K562 (cell line): ENCODE results near the gene MALAT1. TPM values are rescaled to one million over a fixed set of nuclear protein-coding genes. Genes with fewer than 3 reads are reported as not detected.

Source experiments
- BCLAF1 ChIP-seq, 2 experiments: fragments of 450-650 bp in 1 of 2; IDR thresholded peaks; 2 replicates each; pipeline ENCODE4 v1.6.1; 2011 to 2017; ENCODE audit warnings: low read depth in 2 of 2, antibody characterized with exemption in 1 of 2, borderline replicate concordance in 1 of 2, low read length in 1 of 2, mild to moderate bottlenecking in 1 of 2, mixed read lengths in 1 of 2; ENCODE audit not compliant: control insufficient read depth in 1 of 2
- FOXA3 ChIP-seq, 2 experiments: fragments of 450-650 bp in 1 of 2; sonication (generic) in 1 of 2; formaldehyde crosslinking; IDR thresholded peaks in 1 of 2; conservative IDR thresholded peaks in 1 of 2; 2 replicates each; pipeline versions ENCODE4 v1.4.0 to v1.8.0; 2020 to 2022; ENCODE audit warnings: mild to moderate bottlenecking in 2 of 2, missing genetic modification reagents in 1 of 2
- IFI16 ChIP-seq: fragments of 250-450 bp; sonication (Bioruptor Pico); IDR thresholded peaks from 2 replicates; pipeline ENCODE4 v2.1.2; 2022; ENCODE audit warnings: mild to moderate bottlenecking, inconsistent platforms
- MAFG ChIP-seq: fragments of 450-650 bp; conservative IDR thresholded peaks from 2 replicates; pipeline ENCODE4 v1.6.1; 2016; ENCODE audit warnings: missing genetic modification characterization, missing compliant biosample characterization
- POLR2B ChIP-seq: fragments of 450-650 bp; IDR thresholded peaks from 2 replicates; pipeline ENCODE4 v1.6.1; 2018; ENCODE audit warnings: low read depth; ENCODE audit not compliant: partially characterized antibody
- SMAD3 ChIP-seq: fragments of 450-650 bp; formaldehyde crosslinking; conservative IDR thresholded peaks from 2 replicates; pipeline ENCODE4 v1.4.0; 2020; ENCODE audit warnings: mild to moderate bottlenecking
- SMARCE1 ChIP-seq: fragments of 450-650 bp; IDR thresholded peaks from 2 replicates; pipeline ENCODE4 v1.7.1; 2016; ENCODE audit warnings: mild to moderate bottlenecking
- TGIF2 ChIP-seq: sonication (generic); formaldehyde crosslinking; IDR thresholded peaks from 2 replicates; pipeline ENCODE4 v1.8.1; 2022; ENCODE audit warnings: mild to moderate bottlenecking, missing genetic modification reagents, moderate library complexity
- THRB ChIP-seq: fragments of 450-650 bp; formaldehyde crosslinking; conservative IDR thresholded peaks from 2 replicates; pipeline ENCODE4 v1.4.0; 2022; ENCODE audit warnings: mild to moderate bottlenecking, missing genetic modification characterization
- U2AF1 ChIP-seq: fragments of 200-400 bp; formaldehyde crosslinking; optimal IDR thresholded peaks from 2 replicates; pipeline ENCODE3; 2017; ENCODE audit warnings: mild to moderate bottlenecking, low read depth, low read length, moderate library complexity
- ZNF224 ChIP-seq: sonication (generic); formaldehyde crosslinking; IDR thresholded peaks from 2 replicates; pipeline ENCODE4 v1.8.0; 2022; ENCODE audit warnings: mild to moderate bottlenecking, missing genetic modification reagents
- polyA plus RNA-seq, 8 experiments: library from polyadenylated mRNA; depleted of rRNA in 4 of 8; stranded (reverse) in 5 of 8; unstranded in 3 of 8; fragments of >200 nt; fragmentation: Nextera tagmentation in 2 of 8; fragmentation: Illumina TruSeq in 1 of 8; extraction: Ambion mirVana in 2 of 8; extraction: Trizol in 1 of 8; gene quantifications; 2 replicates each; pipeline versions ENCODE4 v1.2.1 to v1.2.3, GENCODE V29; 2011 to 2014; ENCODE audit warnings: inconsistent platforms in 1 of 8, missing spikeins in 1 of 8
- total RNA-seq, 7 experiments: library from RNA; depleted of rRNA in 6 of 7; stranded (reverse); fragments of >200 nt in 6 of 7; fragmentation: Illumina TruSeq in 2 of 7; extraction: Trizol in 2 of 7; gene quantifications; 2 replicates each; pipeline versions ENCODE4 v1.2.1 to v1.2.3, GENCODE V29; 2011 to 2021; ENCODE audit warnings: low replicate concordance in 1 of 7
- TF ChIP-seq, protein P1 (sequence below), 2 experiments: fragments of 450-650 bp; IDR thresholded peaks; 2 replicates each; pipeline ENCODE4 v1.6.1; 2018; ENCODE audit warnings: mild to moderate bottlenecking in 2 of 2, low read depth in 1 of 2; ENCODE audit not compliant: partially characterized antibody in 2 of 2
- TF ChIP-seq, protein P2 (sequence below): fragments of 250-450 bp; sonication (Bioruptor Pico); IDR thresholded peaks from 2 replicates; pipeline ENCODE4 v1.5.0; 2021; ENCODE audit warnings: mild to moderate bottlenecking, moderate library complexity

Gene MALAT1
- total and polyA plus RNA-seq, 9 of the 15 experiments (the other 6 are each of a cell fraction or from before 2014, with no cell fraction given) = 363 to 8,715 (median 2,351) TPM

DNA sequence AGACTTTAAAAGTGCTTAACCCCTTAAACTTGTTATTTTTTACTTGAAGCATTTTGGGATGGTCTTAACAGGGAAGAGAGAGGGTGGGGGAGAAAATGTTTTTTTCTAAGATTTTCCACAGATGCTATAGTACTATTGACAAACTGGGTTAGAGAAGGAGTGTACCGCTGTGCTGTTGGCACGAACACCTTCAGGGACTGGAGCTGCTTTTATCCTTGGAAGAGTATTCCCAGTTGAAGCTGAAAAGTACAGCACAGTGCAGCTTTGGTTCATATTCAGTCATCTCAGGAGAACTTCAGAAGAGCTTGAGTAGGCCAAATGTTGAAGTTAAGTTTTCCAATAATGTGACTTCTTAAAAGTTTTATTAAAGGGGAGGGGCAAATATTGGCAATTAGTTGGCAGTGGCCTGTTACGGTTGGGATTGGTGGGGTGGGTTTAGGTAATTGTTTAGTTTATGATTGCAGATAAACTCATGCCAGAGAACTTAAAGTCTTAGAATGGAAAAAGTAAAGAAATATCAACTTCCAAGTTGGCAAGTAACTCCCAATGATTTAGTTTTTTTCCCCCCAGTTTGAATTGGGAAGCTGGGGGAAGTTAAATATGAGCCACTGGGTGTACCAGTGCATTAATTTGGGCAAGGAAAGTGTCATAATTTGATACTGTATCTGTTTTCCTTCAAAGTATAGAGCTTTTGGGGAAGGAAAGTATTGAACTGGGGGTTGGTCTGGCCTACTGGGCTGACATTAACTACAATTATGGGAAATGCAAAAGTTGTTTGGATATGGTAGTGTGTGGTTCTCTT, 2.8 kb downstream of the MALAT1 start (continued):
- TF ChIP-seq BCLAF1 (IDR thresholded peaks at IDR 0.05; ENCODE audit: borderline replicate concordance in 1 of 2, control insufficient read depth in 1 of 2, low read depth in 2 of 2, low read length in 1 of 2) (peak; percentile 36 to 82; a peak in 3 of 4 replicates), U2AF1 (peak; percentile 53), THRB (CRISPR knock-in tag) (peak; percentile 86), ZNF224 (CRISPR knock-in tag) (0 out of 2 replicates have a peak, but pooled peaks have one; percentile 21), FOXA3 (CRISPR knock-in tag; conservative IDR thresholded peaks at IDR 0.05 in 1 of 2, IDR thresholded peaks at IDR 0.05 in 1 of 2) (0 out of 4 replicates have a peak, but pooled peaks of 1 of the 2 experiments have one; percentile 20), POLR2B (peak; percentile 90), TGIF2 (0 out of 2 replicates have a peak, but pooled peaks have one; percentile 67), MAFG (tag) (no peak), SMAD3 (CRISPR knock-in tag) (peak; percentile 52), SMARCE1 (no peak), IFI16 (no peak)
- TF ChIP-seq, protein P1, sequence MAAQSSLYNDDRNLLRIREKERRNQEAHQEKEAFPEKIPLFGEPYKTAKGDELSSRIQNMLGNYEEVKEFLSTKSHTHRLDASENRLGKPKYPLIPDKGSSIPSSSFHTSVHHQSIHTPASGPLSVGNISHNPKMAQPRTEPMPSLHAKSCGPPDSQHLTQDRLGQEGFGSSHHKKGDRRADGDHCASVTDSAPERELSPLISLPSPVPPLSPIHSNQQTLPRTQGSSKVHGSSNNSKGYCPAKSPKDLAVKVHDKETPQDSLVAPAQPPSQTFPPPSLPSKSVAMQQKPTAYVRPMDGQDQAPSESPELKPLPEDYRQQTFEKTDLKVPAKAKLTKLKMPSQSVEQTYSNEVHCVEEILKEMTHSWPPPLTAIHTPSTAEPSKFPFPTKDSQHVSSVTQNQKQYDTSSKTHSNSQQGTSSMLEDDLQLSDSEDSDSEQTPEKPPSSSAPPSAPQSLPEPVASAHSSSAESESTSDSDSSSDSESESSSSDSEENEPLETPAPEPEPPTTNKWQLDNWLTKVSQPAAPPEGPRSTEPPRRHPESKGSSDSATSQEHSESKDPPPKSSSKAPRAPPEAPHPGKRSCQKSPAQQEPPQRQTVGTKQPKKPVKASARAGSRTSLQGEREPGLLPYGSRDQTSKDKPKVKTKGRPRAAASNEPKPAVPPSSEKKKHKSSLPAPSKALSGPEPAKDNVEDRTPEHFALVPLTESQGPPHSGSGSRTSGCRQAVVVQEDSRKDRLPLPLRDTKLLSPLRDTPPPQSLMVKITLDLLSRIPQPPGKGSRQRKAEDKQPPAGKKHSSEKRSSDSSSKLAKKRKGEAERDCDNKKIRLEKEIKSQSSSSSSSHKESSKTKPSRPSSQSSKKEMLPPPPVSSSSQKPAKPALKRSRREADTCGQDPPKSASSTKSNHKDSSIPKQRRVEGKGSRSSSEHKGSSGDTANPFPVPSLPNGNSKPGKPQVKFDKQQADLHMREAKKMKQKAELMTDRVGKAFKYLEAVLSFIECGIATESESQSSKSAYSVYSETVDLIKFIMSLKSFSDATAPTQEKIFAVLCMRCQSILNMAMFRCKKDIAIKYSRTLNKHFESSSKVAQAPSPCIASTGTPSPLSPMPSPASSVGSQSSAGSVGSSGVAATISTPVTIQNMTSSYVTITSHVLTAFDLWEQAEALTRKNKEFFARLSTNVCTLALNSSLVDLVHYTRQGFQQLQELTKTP (IDR thresholded peaks at IDR 0.05; ENCODE audit: low read depth in 1 of 2, partially characterized antibody in 2 of 2) = peak; percentile 75 to 77
- TF ChIP-seq, protein P2, sequence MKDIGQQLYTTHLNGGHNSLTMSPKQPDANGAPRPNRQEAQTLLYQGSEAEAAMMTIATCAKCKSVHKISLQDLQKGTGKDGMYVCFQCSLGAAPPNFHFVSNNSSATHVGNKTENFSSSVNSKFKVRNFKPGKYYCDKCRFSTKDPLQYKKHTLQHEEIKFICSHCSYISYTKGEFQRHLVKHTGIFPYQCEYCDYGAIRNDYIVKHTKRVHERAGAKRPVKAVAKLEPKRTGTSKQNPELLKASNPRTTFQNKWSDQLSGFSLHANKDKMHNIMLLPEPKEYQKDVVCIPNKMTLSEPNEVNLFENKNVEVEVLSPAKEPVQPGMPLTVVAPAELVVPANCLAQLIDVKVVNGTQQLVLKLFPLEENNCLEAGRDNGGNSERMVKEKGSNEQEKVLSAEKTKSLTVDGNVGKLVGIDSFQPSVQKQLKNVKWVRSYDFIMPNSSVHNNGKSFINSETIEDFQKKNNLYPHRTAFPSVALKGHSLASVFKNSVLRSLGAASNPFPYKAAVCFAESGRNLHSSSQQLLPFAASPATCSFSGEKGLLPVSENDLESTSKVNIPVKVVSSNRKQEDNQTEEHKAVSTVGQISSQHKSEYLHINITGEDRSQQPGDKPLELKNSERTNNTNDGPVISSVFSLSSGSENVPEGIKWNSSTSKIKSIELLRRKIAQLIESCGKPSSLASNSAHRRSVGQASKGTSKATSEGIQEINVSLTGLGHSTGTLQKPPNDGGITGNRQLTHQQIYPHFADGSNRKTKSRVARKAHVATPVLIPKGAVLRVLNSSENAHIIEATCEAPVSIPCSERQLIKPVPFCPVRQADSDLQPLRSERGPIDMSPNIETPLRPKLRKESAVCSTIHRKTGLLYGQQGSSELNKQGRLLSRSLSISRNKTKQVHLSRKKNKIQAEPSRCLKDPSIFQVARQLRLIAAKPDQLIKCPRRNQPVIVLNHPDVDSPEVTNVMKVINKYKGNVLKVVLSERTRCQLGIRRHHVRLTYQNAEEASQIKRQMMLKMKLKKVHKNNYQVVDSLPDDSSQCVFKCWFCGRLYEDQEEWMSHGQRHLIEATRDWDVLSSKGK (CRISPR knock-in tag) = 0 out of 2 replicates have a peak, but pooled peaks have one; percentile 24
